ENCODE data around the gene SLC6A16. TPM values are rescaled to one million over a fixed set of nuclear protein-coding genes. Genes with fewer than 3 reads are reported as not detected.
"Not testable (repeated sequence)": the region's sequence is repeated elsewhere in the genome, so short reads cannot be mapped to it uniquely, and the experiment has no call there.

The SLC6A16 gene
- total and polyA plus RNA-seq, 7 donors, result under 0.01 to 3.6 (median 1.2) TPM; not detected in 1

GRCh38 chr19:49335071-49335783 lies 10.2 kb upstream of the SLC6A16 start, which contains the start of gene CD37:
Gene CD37 (plus strand): TSS chr19:49335406. CDS start chr19:49335541, 135 bp downstream.
- Histone ChIP-seq H3K4me1 (peaks cover 0 to 22% (median 21%) of the 10 kb centered on the region in 4 donors), H3K9me3 (no peaks in the 10 kb centered on the region), H3K27ac (peak within 1 kb of the TSS in 2 of 4 donors; percentile 12 to 21), H3K36me3 (peaks cover 0 to 5% (median 0%) of the 10 kb centered on the region in 4 donors), H3K27me3 (no peaks in the 10 kb centered on the region), H3K4me3 (peak within 1 kb of the TSS in 3 of 4 donors; percentile 14 to 34 (median 23))
- 43 to 77% methylated on average over 13 of the region's 13 CpGs for WGBS, 2 donors
- intact Hi-C loops (cut with DNase I), result no loop called here
- no peak for TF ChIP-seq POLR2A (IDR thresholded peaks at IDR 0.05)
- TF ChIP-seq EP300 (IDR thresholded peaks at IDR 0.05), result no peak
- peak in 1 of 4 donors; percentile 9 for TF ChIP-seq POLR2AphosphoS5 (IDR thresholded peaks at IDR 0.05)
- TF ChIP-seq, protein P1, sequence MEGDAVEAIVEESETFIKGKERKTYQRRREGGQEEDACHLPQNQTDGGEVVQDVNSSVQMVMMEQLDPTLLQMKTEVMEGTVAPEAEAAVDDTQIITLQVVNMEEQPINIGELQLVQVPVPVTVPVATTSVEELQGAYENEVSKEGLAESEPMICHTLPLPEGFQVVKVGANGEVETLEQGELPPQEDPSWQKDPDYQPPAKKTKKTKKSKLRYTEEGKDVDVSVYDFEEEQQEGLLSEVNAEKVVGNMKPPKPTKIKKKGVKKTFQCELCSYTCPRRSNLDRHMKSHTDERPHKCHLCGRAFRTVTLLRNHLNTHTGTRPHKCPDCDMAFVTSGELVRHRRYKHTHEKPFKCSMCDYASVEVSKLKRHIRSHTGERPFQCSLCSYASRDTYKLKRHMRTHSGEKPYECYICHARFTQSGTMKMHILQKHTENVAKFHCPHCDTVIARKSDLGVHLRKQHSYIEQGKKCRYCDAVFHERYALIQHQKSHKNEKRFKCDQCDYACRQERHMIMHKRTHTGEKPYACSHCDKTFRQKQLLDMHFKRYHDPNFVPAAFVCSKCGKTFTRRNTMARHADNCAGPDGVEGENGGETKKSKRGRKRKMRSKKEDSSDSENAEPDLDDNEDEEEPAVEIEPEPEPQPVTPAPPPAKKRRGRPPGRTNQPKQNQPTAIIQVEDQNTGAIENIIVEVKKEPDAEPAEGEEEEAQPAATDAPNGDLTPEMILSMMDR (IDR thresholded peaks at IDR 0.05), result no peak
- no peak for DNase-seq

DNA sequence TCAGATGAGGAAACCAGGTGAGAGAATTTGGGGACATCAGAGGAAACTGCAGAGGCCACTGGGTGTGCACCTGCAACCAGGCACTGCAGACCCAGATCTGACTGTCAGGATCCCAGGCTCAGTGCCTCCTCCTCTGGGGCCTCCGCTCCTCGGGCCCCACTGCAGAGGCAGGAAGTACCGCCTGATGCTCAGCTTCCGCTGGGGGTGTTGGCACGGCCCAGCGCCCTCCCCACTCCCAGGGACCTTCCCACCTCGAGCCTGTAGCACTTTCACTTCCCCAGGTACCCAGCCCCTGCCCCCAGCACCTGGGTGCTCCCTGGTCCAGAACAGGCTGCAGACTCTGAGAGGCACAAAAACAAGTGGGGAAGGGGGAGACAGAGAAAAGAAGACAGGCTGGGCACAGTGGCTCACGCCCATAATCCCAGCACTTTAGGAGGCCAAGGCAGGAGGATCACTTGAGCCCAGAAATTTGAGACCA lies 8.9 kb upstream of the SLC6A16 start:
- no peak for DNase-seq
- Histone ChIP-seq H3K4me1 (peaks cover 0 to 9% (median 8%) of the 10 kb centered on the region in 4 donors), H3K9me3 (no peaks in the 10 kb centered on the region), H3K27ac (no peak overlapping the region), H3K27me3 (no peaks in the 10 kb centered on the region), H3K36me3 (peaks cover 0 to 5% (median 0%) of the 10 kb centered on the region in 4 donors), H3K4me3 (no peak overlapping the region)
- WGBS, 2 donors, result 43 to 48% methylated on average over 8 of the region's 8 CpGs
- intact Hi-C loops (cut with DNase I), result no loop called here
- no peak for TF ChIP-seq EP300 (IDR thresholded peaks at IDR 0.05)
- TF ChIP-seq POLR2A (IDR thresholded peaks at IDR 0.05), result no peak
- TF ChIP-seq POLR2AphosphoS5 (IDR thresholded peaks at IDR 0.05), result no peak
- TF ChIP-seq, protein P1 (IDR thresholded peaks at IDR 0.05), result no peak

GRCh38 chr19:49333418-49333805 lies 8.4 kb upstream of the SLC6A16 start:
- no peak for DNase-seq
- intact Hi-C loops (cut with DNase I), result no loop called here
- WGBS, 2 donors, result 59 to 81% methylated on average over 3 of the region's 3 CpGs
- Histone ChIP-seq H3K36me3 (peaks cover 0 to 5% (median 0%) of the 10 kb centered on the region in 4 donors), H3K27me3 (no peaks in the 10 kb centered on the region), H3K9me3 (no peaks in the 10 kb centered on the region), H3K27ac (no peak overlapping the region), H3K4me1 (peaks cover 0 to 4% (median 4%) of the 10 kb centered on the region in 4 donors), H3K4me3 (no peak overlapping the region)
- TF ChIP-seq POLR2A (IDR thresholded peaks at IDR 0.05) (no peak), EP300 (IDR thresholded peaks at IDR 0.05) (no peak), POLR2AphosphoS5 (IDR thresholded peaks at IDR 0.05) (no peak)
- TF ChIP-seq, protein P1 (IDR thresholded peaks at IDR 0.05), result no peak

GRCh38 chr19:49332691-49333417 lies 7.9 kb upstream of the SLC6A16 start:
- H3K4me1 ChIP-seq; intact Hi-C loops (cut with DNase I); DNase-seq; H3K27ac ChIP-seq; H3K27me3 ChIP-seq; H3K9me3 ChIP-seq; H3K4me3 ChIP-seq; H3K36me3 ChIP-seq: not testable (repeated sequence)
- 88% methylated on average over 13 of the region's 13 CpGs for WGBS, 2 donors

DNA sequence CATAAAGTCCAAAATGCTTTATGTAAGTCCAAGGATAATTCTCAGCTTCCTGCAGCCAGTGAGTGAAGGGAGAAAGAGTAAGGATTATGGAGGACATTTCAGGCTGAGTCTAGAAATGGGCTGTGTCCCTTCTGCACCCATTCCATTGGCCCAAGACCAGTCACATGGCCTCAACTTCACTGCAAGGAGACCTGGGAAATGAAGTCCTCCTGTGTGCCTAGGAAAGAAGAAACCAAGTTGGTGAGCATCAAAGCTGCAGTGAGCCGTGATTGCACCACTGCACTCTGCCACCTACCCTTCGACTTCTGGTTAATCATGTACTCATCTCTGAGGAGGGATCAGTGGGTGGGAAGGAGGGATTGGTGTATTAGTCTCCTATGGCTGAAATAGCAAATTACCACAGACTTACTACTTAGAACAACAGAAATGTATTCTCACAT lies 6.6 kb upstream of the SLC6A16 start:
- 30 to 38% methylated on average over 2 of the region's 2 CpGs for WGBS, 2 donors
- no peak for DNase-seq
- intact Hi-C loops (cut with DNase I), result no loop called here
- Histone ChIP-seq H3K27me3 (no peaks in the 10 kb centered on the region), H3K9me3 (no peaks in the 10 kb centered on the region), H3K36me3 (peaks cover 0 to 5% (median 0%) of the 10 kb centered on the region in 4 donors), H3K4me3 (no peak overlapping the region), H3K4me1 (no peaks in the 10 kb centered on the region), H3K27ac (no peak overlapping the region)
- TF ChIP-seq POLR2A (IDR thresholded peaks at IDR 0.05) (no peak), POLR2AphosphoS5 (IDR thresholded peaks at IDR 0.05) (no peak), EP300 (IDR thresholded peaks at IDR 0.05) (no peak)
- TF ChIP-seq, protein P1 (IDR thresholded peaks at IDR 0.05), result no peak

DNA sequence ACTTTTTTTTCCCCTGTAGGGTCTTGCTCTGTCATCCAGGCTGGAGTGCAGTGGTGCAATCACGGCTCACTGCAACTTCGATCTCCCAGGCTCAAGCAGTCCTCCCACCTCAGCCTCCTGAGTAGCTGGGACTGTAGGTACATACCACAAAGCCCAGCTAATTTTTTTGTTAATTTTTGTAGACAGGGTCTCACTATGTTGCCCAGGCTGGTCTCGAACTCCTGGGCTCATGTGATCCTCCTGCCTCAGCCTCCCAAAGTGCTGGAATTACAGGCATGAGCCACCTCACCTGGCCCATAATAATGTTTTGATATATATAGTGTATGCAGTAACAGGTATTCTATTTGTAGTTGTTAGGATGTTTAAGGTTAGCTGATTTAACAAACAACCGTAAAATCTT lies 6.2 kb upstream of the SLC6A16 start:
- H3K36me3 ChIP-seq; DNase-seq; H3K9me3 ChIP-seq; H3K4me3 ChIP-seq; H3K4me1 ChIP-seq; H3K27me3 ChIP-seq; H3K27ac ChIP-seq; intact Hi-C loops (cut with DNase I): not testable (repeated sequence)
- WGBS, 2 donors, result 92 to 95% methylated on average over 4 of the region's 4 CpGs

Data from sigmoid colon (tissue), 7 donors.